DMS153 treated with DMSO at 0.1 percent for 48 hours (cell line): Measurements from ENCODE around the gene TRRAP.

Experiments
- DNase-seq: peaks from one replicate; lab custom pipeline; 2025; ENCODE audit not compliant: unreplicated experiment; lab: John Stamatoyannopoulos, UW

The TRRAP gene

DNA sequence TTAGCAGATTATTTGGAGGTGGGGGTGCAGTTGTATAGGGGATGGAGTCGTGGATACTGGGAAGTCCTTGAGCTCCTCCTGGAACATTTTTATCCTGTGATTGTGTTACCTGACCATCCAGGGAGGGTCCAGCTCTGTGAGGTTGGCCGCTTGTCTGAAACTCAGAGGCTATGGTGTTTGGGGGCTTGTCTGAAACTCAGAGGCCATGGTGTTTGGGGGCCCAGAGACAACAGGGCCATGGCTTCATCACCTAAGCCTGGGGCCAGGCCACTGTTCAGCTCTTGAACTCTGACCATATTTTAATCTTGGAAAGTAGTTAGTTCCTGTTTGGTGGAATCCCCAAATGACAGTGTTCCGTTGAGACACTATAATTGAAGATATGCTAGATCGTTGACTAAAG, 66.1 kb downstream of the TRRAP start:
- no peak for DNase-seq

DNA sequence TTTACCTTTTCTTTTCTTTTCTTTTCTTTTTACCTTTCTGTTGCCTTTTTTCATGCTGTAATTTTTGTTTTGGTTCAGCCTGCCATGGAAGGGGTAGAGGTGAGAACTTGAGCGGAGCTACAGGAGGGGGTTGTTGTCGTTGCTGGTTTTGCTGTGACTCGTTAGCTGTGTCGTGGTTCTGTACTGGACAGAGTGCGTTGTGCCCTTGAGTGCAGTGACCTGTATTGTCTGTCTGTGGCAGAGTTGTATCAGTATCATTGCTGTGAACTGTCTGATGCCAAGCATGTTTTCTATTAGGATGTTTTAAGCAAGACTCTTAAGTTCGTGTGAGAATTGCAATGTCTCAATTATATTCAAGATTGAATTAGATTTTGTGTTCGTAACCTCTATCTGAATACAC, 67.5 kb downstream of the TRRAP start:
- no peak for DNase-seq

DNA sequence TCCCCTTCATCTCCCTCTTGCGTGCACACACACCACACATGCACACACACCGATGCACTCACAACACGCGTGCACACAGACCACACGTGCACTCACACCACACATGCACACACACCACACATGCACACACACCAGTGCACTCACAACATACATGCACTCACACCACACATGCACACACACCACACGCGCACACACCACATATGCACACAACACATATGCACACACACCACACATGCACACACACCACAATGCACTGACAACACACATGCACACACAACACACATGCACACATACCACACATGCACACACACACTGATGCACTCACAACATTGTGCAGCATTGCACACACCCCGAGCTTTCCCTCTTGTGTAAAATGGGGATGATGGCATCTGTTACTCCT, 68.1 kb downstream of the TRRAP start:
- DNase-seq, result no peak

DNA sequence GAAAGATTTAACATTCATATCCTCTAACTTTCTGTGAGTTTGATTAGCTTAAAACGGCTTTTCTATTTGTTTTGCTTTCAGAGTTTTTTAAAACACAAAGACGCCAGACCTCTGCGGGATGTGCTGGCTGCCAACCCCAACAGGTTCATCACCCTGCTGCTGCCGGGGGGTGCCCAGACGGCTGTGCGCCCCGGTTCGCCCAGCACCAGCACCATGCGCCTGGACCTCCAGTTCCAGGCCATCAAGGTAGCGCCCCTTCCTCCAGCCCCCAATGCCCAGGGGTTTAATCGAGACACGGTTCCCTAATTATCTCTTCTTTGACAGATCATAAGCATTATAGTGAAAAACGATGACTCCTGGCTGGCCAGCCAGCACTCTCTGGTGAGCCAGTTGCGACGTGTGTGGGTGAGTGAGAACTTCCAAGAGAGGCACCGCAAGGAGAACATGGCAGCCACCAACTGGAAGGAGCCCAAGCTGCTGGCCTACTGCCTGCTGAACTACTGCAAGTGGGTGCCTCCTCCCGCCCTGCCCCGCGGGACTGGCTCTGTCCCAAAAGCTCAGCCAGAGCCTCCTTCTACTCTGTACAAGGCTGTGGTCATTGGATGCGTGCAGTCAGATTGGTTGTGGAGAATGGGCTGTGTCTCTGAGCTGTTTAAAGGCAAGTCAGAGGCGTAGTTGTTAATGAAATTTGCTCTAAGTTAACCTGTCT, 71.2 kb downstream of the TRRAP start:
- DNase-seq, result no peak

DNA sequence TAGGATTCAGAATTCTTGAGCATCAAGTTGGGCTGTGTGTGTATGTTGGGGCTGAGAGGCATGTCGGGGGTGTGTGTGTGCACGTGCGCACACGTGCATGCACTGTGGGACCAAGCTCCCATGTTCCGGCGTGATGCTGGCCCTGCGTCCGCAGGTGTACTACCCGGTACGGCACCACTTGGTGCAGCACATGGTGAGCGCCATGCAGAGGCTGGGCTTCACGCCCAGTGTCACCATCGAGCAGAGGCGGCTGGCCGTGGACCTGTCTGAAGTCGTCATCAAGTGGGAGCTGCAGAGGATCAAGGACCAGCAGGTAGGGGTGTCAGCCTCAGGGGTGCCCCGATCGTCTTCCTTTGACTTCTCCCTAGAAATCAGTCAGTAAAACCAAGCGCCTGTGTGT, 77.7 kb downstream of the TRRAP start:
- no peak for DNase-seq

DNA sequence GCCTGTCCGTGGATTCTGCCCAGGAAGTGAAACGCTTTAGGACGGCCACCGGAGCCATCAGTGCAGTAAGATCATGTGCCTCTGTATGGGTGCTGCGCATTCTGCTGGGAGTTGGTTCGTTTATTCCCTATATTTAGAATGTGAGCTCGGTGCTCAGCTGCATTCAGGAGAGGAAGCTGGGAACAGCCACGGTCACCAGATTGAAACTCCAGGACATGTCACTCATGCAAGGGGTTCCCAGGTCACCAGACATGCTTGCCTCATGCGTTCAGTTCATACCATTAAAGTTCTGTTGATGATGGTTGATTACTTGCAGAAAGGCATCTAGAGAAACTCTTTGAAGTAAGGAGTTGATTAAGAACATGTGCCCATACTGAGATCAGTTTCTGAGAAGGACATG, 78.1 kb downstream of the TRRAP start:
- no peak for DNase-seq

DNA sequence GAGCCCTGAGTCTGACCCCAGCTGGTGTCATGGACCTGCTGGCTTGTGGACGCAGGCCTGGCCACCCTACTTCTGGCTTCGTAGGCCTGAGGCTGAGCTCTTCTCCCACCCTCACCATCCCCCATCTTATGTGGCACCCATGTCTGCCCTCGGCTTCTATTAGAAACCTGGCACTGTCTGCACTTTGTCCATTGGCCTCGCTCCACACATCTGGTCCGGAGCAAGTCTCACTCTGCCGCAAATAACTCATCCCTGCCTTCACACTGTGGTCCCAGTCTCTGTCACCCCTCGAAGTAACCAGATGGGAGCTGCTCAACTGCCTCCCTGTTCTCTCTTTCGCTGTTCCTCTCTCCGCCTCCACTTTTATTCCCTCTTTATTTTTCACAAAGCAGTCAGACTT, 78.6 kb downstream of the TRRAP start:
- DNase-seq, result no peak

DNA sequence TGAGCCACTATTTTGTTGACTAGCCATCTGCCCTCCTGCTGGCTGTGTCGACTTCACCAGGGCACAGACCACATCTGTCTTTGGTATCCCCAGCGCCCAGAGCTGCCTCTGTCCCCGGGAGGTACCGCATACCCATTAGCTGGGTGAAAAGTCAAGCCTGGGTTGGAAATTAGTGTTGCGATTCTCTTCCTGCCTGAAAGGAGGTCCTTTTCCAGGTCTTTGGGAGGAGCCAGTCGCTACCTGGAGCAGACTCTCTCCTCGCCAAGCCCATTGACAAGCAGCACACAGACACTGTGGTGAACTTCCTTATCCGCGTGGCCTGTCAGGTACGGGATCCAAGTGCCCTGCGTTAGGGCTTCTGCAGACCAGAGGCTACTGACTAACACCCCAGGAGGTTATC, 79.4 kb downstream of the TRRAP start:
- DNase-seq, result no peak

DNA sequence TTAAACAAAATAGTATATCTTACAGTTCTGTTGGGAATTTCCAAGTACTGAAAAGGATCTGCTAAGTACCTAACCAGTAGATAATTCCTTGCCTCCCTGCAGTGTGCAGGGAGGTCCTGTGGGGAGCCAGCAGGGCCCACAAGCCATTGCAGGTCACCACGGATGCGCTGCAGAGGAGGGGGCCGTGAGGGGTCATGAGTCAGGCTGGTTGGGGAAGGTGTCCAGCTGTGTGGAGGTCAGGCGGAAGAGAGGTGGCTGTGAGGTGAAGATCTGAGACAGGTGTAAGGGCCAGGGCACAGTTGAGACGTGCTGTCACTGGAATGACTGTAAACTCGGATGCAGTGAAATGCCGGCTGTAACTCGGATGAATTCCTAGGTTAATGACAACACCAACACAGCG, 80.6 kb downstream of the TRRAP start:
- DNase-seq, result no peak

DNA sequence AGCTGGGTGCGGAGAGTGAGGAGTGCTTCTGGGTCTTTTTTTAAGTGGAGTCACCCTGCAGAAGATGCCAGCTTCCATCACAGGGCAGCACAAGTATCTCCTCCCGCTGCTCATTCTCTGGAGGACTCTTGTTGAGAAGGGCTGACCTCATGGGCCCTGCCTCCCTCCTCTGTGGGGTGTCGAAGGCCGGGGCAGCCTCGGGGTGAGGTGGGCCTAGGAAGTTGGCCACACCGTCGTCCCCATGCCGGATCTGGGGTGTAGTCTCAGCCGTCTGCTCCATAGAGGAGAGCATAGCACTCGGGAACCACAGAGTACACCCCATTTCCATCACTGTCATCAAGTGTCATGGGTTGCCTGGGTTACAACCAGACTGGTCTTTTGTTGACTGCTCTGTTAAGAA, 85.0 kb downstream of the TRRAP start:
- DNase-seq, result no peak

DNA sequence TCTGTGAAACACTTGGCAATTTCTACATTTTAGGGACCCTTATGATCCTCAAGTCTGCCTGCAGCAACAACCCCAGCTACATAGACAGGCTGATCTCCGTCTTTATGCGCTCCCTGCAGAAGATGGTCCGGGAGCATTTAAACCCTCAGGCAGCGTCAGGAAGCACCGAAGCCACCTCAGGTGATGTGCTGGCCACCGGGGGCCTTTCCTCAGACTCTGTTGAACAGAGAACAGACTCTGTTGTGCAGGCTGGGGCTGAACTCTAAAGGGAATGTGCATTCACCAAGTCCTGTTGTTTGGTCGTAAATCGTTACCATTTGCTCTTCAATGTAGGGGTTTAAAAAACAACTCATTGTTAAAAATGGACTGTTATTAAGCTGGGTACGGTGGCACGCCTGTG, 86.3 kb downstream of the TRRAP start:
- DNase-seq, result no peak

DNA sequence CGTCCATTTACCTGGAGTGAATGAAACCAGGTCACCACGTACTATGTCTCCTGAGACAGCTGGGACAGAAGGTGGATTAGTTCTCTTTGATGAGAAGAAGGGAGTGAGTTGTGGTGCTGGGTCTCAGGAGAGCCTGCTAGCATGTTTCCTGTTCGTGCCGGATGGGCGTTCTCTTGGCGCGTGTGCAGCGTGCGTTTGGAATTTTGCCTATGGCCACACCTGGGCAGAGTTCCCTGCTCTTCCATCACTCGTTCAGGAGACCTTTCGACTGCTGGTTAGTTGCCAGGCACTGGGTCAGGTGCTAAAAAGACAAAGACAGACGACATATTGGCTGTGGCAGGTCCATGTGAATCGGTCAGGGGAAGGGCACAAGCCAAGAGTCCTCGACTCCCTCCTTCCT, 90.3 kb downstream of the TRRAP start:
- no peak for DNase-seq

DNA sequence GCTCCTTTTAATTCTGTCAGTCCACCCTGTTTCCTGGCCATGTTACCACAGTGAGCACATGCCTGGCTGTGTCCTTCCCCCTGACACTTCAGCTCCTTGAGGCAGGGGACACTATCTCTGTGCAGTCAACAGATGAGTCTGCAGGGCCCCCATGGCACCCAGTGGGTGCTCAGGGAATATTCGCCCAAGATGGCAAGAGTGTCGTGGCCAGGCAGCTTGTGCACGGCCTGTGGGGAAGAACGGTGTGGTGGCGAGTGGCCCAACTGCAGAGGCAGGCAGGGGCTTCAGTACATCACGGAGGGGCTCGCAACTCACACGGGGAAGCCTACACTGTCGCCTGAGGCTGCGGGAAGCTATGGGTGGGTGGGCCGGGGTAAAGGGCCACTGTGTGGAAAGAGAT, 91.1 kb downstream of the TRRAP start:
- DNase-seq, result no peak

DNA sequence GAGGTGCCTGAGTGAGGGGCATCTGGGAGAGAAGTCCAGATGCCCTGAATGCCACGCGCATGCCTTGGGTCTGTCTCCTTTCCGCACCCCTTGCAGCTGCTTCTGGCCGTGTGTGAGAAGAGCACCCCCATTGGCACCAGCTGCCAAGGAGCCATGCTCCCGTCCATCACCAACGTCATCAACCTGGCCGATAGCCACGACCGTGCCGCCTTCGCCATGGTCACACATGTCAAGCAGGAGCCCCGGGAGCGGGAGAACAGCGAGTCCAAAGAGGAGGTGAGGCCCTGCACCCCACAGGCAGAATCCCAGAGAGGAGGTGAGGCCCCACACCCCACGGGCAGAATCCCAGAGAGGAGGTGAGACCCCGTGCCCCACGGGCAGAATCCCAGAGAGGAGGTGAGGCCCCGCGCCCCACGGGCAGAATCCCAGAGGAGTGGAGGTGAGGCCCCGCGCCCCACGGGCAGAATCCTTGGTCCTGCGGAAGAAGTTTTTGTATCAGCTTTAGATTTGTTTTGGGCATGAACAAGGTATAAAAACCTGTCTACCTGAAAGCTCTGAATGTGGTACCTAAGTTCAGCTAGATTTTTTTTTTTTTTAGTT, 91.8 kb downstream of the TRRAP start:
- DNase-seq, result no peak

DNA sequence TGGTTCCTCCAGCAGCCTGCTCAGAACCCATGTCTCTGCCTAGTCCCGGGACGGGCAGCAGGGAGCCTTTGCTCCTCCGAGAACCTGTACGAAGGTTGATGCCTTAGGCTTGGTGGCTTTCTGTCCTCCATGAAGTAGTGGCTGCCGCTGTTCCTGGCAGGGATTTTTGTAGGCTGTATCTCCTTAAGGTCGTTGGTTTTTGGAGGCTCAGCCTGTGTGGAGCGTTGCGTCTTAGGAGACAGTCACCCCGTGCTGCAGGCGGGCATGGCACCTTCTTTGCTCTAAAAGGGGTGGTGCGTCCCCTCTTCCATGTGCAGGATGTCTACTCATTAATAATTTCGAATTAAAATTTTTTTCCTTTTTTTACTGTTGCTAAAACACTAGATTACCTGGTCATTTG, 92.5 kb downstream of the TRRAP start:
- DNase-seq, result no peak

DNA sequence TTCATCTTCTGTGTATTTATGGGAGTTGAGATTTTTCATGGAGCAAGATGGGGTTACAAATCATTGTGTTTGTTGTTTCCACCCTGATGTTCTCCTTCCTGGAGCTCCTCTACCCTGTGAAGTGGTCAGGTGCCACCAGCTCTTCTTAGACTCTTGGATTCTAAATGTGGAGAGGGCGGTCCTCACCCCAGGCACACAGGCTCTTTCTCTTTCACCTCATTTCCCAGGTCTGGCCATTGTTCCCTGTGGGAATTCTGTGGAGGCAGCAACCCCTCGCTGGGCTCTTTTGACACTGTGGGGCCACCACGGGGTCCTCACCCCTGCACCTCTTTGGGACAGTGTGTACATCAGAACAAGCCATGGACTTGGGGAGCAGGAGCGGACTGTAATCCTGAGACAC, 95.9 kb downstream of the TRRAP start:
- no peak for DNase-seq

DNA sequence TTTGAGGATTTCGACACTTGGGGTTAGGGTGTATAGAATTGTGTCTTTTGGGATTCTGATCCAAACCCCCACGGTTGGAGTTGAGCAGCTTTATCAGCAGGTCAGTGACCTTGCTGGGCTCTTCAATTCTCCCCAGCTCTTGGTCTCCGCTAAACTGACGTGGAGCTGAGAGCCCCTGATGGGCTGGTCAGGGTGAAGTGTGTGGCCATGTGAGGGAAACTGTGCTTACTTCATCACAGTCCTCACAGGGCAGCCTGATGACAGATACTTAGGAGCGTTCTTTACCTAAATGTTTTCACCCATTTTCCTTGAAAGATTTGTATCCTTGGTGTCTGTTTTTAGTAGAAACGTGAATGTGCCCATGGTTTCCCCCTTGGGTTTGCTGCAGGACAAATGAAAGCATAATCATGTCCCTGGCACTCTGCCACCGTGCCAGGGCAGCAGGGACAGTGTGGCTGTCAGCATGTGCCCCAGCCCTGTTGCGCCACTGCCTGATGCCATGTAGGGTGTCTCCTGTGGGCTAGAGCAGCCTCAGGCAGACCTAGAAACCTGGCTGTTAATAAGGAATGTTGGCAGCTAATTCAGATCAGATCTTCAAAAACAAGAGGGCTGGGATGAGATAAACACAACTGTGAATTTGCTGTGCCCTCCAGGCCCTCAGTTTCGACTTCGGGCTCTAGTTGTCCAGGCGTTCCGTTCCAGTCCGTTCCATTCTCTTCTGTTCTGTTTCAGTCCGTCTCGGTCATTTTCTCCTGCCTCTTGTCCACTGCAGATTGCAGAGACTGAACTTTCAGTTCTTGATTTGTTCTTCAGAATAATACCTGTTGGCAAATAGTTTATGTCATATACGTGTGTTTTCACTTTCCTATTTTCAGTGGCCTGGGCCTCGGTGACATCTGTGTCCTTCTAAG, 96.8 kb downstream of the TRRAP start:
- DNase-seq, result no peak

DNA sequence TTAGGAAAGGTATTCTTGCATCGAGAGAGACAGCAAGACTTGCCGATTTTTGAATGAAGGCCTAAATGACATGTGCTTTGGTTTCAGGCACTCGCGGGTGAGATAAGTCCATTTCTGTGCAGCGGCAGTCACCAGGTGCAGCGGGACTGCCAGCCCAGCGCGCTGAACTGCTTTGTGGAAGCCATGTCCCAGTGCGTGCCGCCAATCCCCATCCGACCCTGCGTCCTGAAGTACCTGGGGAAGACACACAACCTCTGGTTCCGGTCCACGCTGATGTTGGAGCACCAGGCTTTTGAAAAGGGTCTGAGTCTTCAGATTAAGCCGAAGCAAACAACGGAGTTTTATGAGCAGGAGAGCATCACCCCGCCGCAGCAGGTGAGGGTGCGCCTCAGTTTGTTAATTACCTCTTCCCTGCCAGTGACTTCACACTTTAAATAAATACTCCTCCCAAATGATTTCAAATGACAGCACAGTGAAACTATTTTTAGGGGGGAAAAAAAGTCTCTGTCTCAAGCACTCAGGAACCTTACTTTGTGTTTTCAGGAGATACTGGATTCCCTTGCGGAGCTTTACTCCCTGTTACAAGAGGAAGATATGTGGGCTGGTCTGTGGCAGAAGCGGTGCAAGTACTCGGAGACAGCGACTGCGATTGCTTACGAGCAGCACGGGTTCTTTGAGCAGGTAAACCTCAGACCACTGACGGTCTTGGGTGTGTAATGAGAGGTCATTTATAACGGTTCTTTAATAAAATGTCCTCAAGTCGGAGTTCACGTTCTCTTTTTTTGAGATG, 98.3 kb downstream of the TRRAP start:
- DNase-seq, result no peak

DNA sequence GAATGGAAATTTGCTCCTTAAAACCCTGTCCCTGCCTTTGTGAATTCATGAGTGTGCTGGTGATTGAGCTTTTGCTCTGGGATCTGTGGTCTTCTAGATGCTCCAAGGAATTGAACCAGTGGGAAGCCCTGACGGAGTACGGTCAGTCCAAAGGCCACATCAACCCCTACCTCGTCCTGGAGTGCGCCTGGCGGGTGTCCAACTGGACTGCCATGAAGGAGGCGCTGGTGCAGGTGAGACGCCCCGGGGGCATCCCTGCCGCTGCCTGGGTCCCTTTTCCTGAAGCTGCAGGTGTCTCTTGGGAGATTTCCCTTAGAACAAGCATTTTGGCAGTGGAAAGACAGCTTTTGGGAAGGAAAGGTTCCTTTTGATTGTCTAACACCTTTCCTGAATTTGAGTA, 100.3 kb downstream of the TRRAP start:
- DNase-seq, result no peak

DNA sequence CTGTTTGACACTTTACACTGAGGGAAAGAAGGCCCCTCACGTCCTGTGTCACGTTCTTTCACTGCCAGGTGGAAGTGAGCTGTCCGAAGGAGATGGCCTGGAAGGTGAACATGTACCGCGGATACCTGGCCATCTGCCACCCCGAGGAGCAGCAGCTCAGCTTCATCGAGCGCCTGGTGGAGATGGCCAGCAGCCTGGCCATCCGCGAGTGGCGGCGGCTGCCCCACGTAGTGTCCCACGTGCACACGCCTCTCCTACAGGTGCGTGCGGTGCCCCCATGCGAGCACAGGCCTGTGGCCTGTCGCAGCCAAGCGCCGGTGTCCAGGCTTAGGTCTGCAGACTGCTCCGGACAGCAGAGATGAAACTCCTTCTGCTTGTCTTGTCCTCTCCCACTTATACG, 103.4 kb downstream of the TRRAP start:
- DNase-seq, result no peak

DNA sequence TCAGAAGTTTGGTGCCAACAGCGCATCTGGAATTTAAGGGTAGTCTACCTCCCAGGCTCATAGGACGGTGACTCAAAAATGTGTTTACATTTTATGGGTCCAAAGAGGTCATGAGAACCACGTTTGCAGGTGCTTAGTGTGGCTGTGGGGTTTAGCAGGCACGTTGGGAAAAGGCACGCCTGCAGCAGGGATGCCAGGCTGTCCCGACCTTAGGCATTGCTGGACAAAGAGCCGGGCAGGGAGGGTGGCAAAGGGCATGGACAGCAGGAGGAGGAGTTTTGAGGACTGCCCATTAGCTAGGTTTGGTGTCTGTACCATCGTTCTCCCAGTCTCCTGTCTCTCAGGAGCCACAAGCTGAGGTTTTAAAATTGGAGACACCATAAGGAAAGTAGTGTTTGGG, 104.4 kb downstream of the TRRAP start:
- DNase-seq, result no peak
